GM20000 (cell line): ENCODE results near the gene MCM7.

Source experiments
- DNase-seq: peaks from one replicate; pipeline ENCODE4 v3.0.0; 2012; ENCODE audit warnings: low spot score
- TF ChIP-seq, protein P1 (sequence below): IDR thresholded peaks from 2 replicates; pipeline ENCODE4 v1.5.1; 2012; ENCODE audit warnings: mild to moderate bottlenecking, control low read depth; ENCODE audit errors: extremely low read depth, missing control alignments

Gene MCM7

DNA sequence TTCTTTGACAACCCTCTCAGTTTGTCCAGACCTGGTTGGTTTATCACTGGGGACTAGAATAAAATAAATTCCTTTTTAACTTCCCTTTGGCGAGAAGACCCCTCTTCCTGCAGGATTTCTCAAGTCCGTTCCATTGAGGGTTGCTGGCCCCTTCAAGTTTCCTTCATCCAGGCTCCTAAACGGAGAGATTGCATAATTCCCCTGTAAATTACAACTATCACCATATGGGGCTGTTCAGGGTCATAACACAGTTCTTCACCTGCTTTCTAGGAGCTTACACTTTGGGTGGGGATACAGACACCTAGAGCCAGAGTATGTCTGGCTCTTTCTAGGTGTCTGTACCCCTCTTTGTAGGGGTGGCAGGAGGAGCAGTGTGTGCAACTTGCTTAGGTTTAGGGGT lies 15.7 kb downstream of the MCM7 start:
- DNase-seq = no peak
- TF ChIP-seq, protein P1, sequence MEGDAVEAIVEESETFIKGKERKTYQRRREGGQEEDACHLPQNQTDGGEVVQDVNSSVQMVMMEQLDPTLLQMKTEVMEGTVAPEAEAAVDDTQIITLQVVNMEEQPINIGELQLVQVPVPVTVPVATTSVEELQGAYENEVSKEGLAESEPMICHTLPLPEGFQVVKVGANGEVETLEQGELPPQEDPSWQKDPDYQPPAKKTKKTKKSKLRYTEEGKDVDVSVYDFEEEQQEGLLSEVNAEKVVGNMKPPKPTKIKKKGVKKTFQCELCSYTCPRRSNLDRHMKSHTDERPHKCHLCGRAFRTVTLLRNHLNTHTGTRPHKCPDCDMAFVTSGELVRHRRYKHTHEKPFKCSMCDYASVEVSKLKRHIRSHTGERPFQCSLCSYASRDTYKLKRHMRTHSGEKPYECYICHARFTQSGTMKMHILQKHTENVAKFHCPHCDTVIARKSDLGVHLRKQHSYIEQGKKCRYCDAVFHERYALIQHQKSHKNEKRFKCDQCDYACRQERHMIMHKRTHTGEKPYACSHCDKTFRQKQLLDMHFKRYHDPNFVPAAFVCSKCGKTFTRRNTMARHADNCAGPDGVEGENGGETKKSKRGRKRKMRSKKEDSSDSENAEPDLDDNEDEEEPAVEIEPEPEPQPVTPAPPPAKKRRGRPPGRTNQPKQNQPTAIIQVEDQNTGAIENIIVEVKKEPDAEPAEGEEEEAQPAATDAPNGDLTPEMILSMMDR = no peak

GRCh38 chr7:100082978-100083377 lies 18.2 kb downstream of the MCM7 start:
- TF ChIP-seq, protein P1 = no peak

DNA sequence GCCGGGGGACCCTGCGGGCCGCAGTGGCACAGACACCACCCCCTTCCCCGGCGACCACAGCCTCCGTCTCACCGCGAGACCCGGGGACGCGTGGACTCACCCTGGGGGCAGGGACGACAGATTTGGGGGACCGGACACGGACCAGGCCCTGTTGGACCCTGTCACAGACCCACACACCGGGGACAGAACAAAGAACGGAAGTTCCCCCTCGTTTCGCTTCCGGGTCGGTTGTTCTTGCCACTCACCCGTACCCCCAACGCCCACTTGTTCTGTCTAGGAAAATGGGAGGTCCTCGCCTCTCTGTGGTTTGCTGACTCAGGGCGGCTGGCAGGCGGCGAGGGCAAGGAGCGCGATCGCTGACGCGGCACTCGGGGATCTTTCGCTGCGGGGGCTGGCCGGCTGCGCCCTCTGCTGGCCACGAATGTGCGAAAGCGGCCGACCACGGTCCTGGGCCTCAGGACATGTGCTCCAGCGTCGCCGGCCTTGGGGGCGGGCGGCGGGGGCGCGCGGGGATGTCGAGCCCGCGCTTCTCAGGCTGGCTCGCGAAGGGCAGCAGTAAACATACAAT lies 19.6 kb downstream of the MCM7 start, which contains the start of gene ZNF3:
ZNF3 (minus strand) TSS at position 189 of the 568 bp plus-strand sequence. CDS start 4,366 bp downstream, outside the sequence.
- TF ChIP-seq, protein P1 = peak; percentile 90
- DNase-seq = peak; percentile 96

More at GRCh38 chr7:100082978-100083377, 18.2 kb downstream of the MCM7 start:
- DNase-seq = no peak

DNA sequence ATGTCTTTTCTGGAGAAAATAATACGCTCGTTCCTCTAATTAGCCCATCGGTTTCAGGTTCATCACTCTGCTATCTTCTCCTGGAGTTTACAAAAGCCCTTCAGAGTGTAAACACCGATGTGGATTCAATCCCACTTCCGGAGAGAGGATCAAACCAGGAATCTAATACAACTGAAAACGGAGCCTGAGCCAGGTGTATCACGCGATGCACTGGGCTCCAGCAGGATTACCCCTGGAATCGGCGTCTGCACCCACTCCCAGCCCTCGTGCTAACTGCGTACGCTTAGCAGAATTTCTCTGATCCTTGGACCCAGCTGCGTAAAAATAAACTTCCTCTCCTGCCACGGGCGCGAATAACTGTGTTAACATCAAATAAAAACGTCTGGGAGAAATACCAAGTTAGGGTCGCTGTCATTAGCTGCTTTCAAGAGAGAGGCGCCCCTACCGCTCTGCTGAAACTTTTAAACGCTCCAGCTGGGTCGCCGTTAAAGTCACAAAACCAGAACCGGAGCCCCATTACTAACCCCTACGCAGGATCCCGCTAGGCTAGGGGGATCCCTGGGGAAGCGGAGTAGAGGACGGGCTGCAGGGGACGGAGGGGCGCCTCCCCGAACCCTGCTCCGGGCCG lies 20.2 kb downstream of the MCM7 start:
- TF ChIP-seq, protein P1 = no peak
- DNase-seq = no peak

DNA sequence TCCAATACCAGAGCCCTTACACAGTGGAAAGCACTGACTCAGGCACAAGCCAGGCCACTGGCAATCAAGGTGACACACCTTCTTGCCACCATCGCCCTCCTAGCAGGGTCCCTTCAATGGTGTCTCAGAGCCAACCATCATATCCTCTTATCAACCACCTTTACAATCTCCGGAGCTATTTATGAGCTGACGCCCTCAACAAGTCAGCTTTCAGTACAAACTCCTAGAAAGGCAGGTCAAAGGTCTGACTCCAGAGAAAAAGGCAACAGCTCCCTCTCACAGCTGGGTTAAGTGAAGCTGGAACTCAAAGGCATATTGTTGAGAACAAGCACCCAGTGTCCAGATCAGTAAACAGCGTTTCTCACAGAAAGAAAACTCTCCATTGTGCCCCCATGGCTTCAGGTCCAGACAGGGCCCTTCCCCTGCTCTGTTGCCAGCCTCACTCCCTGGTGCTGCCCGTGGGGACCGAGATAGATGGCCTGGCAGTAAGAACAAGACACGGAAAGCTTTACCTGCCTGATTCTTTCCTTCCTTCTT lies 22.1 kb downstream of the MCM7 start:
- TF ChIP-seq, protein P1 = no peak
- DNase-seq = no peak

DNA sequence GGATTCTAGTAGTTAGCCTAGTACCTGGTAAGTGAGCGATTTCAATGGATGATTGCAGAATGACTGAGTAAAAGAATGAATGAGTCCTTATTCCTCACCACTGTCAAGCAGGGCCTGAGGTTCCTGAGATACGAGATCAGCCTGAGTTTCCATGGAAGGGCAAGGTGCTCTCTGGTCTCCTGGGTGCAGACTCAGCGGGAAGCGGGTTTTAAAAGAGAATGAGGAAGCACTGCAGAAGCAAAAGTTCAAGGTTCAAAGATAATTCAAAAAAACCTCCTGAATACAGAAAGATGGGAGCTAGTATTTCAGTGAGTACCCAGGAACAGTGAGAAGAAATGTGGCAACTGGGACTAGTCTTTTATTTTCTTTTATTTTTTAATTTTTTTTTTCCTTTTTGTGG lies 24.0 kb downstream of the MCM7 start:
- TF ChIP-seq, protein P1 = no peak

GRCh38 chr7:100075418-100075817 lies 25.8 kb downstream of the MCM7 start:
- DNase-seq = no peak
- TF ChIP-seq, protein P1 = no peak

More for the DNA sequence above, 24.0 kb downstream of the MCM7 start:
- no peak for DNase-seq
